Stimulated activated CD8-positive, alpha-beta memory T cell treated with anti-CD3 and anti-CD28 coated beads, Interleukin-12 subunit alpha, Interleukin-12 subunit beta, amount 100 ng/mL, for 1 hour (primary cell): ENCODE data around the gene PRAME.

Experiments
- DNase-seq: peaks from one replicate; pipeline ENCODE4 v3.0.0-alpha.2; 2020; ENCODE audit warnings: low read depth

Gene PRAME

DNA sequence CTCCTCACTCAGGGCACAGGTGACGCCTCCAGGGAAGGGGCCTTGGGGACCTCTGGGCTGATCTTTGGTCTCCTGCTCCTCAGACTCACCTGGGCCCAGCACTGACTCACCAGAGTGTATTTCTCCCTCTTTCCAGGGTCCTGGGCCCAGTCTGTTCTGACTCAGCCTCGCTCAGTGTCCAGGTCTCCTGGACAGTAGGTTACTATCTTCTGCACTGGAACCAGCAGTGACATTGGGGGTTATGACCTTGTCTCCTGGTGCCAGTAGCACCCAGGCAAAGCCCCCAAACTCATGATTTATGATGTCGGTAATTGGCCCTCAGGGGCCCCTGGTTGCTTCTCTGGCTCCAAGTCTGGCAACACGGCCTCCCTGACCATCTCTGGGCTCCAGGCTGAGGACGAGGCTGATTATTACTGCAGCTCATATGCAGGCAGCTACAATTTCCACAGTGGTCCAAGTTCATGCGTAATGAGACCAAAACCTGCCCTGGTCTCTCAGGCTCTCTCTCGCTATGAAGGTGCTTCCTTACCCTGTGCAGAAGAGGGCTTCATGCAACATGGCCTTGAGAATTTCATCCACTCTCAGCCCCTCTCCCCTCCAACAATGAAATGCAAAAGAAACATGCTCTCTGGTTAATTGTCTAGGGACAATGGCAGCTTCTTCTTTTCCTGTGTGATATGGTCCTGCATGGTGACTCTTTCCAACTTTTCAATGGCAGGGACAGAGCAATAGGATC, 21.0 kb upstream of the PRAME start:
- DNase-seq = no peak

DNA sequence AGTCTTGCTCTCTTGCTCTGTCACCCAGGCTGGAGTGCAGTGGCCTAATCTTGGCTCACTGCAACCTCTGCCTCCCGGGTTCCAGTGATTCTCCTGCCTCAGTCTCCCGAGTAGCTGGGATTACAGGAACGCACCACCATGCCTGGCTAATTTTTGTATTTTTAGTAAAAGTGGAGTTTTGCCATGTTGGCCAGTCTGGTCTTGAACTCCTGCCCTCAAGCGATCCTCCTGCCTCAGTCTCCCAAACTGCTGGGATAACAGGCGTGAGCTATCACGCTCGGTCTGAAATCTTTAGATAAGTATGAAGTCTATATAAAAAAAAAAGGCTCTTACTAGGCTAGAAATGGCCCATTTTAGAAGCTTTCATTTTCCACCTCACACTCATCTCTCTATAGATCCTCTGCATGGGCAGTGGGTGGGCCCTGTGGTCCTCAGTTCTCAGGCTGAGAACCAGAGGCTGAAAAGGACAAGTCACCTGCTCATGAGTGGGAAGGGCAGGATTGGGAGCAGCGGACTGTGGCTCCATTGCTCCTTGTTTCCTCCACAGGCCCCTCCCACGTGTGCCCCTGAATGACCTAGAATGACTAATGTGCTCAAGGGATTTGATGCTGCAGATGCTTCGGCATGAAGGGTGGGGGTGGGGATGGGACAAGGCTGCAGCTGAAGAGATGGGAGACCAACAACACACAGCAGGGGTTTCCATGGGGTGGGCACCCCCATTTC, 19.8 kb upstream of the PRAME start:
- DNase-seq = no peak

DNA sequence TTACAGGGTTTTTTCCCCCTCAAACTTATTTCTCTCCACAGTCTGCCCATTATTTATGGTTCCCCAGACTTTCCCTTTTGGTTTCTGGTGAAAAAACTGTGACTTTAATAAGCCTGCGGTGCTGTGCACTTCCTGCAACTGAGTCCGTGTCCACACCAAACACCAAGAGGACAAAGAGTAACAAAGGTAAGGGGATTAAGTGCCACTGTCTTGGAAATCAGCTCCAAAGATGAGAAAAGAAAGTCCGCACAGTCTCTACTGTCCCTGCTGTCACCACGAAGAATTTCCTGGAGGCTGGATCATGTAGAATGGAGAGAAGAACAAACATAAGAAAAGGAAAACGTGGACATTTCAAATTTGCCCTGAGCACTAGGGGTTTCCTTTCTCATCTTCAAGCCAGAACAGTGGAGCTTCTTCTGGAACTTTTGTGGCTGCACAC, 17.9 kb upstream of the PRAME start:
- no peak for DNase-seq

DNA sequence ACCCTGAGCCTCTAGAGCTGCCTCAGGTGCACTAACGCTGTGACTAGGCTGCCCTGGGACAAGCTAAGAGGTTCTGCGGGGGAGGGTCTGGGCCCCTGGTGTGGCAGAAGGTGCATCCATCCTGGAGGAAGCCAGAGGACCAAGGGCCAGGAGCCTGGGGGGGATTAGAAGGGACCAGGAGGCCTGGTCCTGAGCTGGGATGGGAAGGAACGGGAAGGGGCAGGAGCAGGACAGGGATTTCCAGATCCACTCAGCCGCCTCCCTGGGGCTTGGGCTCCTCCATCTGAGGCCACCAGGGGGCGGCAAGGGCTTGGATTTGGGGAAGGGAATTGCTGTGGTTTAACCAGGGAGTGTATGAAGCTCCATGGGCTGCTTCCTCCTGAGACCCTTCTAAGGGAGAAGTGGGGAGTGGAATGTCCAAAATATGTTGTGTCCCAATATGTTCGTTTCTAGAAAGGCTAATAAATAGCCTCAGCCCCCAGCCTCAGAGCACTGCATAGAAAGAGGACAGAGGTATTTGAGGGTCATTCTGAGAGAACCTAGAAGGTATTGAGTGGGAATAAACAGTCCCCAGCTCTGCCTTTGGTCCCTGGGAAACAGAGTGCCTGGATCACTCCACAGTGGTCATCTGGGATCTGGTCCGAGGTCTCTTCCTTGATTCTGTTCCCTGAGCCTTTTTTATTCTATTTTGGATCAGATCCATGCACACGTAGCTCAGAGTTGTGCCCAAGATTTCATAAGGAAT, 17.4 kb upstream of the PRAME start:
- DNase-seq = no peak

DNA sequence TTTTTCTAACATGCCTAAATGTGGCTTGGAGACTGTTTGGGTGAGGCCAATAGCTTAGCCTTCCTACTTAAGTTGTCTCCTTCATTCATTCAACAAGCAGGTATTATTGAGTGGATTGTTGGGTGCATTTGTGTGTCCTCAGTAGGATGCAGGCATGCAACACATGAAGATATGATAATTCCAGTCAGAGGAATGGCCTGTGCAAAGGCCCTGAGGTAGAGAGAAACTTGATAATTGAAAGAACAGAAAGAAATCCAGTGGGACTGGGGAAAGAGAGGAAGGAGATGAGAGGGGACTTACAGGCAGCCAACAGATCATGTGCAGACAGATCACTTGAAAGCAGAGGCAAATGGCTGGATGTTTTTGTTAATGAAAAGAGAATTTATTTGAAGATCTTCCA, 15.3 kb upstream of the PRAME start:
- DNase-seq = no peak

DNA sequence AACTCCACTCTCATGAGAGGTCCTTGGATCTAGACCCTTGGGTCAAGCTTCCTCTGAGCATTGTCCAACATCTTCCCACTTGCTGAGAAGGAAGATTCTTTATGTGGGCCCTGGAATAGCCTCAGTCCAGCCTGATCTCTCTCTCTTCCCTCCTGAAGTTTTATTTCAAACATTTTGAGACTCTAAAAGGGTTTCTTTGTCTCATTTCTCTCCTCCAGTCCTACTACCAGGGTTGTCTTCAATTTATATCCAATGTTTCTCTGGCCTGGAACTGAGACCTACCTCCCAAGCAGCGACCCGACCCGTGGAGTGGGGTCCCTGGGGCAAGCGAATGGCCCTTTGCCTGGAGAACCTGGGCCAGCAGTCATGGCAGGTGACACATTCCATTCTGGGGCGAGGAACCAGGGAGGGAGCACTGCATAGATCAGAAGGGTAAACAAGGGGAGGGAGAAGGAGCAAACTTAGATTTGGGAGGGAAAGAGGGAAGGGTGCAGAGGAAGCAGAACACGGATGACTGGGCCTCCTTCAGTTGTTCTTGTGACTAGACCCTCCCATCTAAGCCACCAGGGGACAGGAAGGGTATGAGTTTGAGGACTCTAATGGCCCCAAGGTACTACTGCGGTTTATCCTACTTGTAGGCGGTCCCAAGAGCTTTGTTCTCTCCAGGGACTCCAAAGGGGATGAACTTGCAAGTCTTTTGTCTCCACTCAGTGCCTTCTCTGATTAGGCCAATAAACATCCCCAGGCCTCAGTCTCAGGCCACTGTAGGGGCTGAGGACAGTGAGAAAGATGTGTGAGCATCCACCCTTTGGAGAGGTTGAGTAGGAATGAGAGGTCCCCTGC, 14.2 kb upstream of the PRAME start:
- no peak for DNase-seq

DNA sequence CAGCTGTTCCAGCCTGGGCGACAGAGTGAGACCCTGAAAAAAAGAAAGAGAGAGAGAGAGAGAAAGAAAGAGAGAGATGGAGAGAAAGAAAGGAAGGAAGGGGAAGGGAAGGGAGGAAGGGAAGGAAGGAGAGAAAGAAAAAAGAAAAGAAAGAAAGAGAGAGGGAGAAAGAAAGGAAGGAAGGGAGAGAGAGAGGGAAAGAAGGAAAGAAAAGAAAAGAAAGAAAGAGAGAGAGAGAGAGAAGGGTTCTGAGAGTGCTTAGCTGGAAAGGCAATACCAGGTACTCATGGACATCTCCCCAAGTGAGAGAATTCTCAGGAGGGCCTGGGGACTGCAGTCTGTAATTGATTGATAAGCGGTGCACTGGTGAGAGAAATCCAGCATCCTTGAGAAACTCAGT, 12.8 kb upstream of the PRAME start:
- DNase-seq = no peak

DNA sequence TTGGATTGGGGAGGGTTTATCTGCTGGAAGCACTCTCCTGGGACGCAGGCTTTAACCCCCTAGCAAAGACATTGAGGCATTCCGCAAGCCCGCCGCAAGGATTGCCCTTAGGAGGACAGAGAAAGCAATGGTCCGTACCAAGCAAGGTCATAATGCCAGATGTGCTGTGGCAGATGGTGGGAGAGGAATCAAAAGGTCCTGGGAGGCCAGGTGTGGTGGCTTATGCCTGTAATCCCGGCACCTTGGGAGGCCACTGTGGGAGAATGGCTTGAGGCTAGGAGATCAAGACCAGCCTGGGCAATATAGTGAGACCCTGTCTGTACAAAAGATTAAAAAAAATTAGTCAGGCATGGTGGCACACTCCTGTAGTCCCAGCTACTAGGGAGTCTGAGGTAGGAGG, 12.4 kb upstream of the PRAME start:
- no peak for DNase-seq

DNA sequence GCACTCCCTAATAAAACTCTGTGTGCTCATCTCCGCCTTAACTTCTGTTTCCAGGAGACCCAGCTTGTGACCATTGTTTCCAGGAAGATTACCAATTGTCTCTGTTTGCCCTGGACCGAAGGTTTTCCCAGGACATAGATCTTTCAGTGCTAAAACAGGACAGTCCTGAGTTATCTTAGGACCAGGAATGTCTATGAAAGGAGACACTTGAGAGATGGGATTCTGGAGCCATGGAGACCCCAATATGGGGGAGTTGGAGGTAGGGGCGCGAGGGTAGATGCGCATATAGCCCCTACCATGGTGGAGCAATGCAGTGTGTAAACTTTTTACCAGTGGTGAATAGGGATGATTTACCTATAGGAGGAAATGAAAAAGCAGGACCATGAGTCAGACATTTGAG, 10.2 kb upstream of the PRAME start:
- no peak for DNase-seq

DNA sequence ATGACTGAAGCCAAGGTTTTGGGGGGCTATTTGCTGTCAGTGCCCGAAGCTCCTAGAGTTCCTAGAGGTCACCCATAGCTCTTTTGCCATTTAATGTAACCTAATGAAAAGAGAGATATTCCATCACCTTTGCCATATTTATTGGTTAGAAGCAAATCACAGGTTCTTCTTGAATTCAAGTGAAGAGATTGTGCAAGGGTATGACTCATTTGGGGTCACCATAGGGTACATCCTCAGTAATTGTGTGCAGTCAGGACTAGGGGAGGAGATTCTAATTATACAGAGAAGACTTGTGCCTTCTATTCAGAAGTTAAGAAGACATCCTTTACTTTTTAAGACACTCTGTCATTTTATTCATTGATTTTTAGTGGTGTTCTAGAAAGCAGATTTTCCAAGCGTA, 6.9 kb upstream of the PRAME start:
- DNase-seq = no peak

DNA sequence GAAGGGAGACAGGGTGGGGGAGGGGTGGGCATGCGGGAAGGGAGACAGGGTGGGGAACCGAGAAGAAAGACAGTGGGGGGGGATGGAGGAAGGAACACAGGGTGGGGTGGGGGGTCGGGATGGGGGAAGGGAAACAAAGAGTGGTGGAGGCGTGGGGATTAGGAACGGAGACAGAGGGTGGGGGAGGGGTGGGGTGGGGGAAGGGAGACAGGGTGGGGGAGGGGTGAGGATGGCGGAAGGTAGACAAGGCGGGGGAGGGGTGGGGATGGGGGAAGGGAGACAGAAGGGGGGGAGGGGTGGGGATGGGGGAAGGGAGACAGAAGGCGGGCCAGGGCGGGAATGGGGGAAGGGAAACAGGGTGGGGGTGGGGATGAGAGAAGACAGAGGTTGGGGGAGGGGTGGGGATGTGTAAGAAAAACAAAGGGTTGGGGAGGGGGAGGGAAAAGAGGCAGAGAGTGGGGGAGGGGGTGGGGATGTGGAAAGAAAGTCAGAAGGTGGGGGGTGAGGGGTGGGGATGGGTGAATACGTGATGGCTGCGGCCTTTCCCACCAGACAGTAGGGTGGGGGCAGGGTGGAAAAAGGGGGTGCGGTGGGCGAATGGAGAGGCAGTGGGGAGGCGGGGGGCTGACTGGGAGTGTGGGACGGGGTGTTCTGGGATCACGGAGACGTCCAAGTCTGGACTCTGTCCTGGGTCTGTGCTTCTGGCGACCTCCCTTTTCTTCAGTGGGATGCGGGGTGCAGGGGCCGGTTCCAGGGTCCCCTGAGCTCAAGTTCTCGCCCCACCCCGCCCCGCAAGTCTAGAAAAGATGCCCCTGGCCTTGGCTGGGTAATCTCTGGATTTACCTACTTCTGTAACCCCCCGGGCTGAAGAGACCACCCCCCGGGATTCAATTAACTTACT, 744 bp downstream of the PRAME start:
- DNase-seq = no peak

DNA sequence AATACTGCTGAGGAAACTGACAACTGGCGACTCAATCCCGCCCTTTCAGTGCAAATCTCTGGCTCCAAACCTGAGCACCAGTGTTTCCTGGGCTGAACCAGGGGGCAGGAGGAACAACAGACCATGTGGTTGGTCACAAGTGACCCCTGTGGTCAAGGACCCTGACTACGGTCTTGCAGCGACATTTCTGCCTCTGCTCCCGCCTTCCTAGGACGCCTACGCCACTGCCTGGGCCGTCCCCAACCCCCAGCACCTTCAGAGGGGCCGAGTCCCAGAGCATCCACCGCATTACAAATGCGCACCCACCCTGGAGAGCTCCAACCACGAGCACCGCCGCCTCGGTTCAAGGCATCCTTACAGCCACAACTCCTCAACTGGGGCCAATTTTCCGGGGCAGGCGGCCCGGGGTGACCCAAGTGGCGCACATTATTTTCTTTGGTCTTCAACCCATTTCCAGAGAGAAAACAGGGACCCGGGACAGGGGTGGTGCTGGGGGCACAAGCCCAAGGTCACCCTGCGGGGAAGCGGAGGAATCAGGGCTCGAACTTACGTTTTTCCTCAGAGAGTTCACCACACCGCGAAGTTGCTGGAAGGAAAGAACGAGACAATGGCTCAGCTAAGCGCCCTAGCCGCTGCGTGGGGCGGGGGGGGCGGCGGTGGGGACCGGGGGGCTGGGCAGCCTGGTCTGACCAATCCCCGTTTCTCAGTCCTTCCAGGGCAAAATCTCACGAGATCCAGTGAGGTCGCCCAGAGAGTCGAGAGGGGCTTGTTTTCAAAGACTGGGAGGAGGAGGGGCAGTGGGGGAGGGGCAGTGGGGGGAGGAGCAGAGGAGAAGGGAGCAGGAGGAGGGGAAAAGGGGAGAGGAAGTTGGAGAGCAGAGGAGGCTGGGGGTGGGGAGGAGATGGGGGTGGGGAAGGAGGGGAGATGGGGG, 1.8 kb downstream of the PRAME start:
- no peak for DNase-seq

DNA sequence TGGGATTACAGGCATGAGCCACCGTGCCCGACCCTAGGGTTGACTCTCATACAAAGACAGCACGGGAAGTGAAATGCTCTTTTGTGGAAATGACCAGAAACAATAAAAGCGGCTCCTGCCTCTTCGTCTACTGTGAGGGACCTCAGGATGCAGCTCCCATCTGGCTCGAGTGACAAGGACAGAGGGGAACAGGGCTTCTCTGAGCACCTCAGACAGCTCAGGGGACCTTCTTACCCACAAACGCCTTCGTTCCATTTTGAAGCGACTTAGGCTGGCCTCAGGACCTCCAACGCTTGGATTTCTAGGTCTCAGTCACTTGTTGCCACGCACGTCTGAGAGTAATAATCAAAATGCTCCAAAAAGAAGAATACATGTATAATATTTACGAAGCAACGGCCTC, 2.5 kb downstream of the PRAME start:
- DNase-seq = no peak

DNA sequence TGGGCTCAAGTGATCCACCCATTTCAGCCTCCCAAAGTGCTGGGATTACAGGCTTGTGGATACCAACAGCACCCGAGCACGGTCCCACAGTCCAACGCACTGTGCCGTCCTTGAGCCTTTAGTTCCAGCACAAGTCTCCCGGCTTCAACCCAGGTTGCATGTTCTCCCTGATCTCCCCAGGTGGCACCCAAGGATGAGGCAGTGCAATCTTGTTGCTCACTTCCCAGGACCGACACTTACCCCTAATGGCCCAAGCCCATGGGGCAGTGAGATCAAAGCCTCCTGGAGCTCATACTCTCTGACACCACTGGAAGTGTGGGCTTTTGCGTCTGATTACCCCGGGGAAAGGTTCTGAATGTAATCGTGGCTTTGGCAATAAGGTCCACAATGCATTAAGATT, 3.5 kb downstream of the PRAME start:
- no peak for DNase-seq

DNA sequence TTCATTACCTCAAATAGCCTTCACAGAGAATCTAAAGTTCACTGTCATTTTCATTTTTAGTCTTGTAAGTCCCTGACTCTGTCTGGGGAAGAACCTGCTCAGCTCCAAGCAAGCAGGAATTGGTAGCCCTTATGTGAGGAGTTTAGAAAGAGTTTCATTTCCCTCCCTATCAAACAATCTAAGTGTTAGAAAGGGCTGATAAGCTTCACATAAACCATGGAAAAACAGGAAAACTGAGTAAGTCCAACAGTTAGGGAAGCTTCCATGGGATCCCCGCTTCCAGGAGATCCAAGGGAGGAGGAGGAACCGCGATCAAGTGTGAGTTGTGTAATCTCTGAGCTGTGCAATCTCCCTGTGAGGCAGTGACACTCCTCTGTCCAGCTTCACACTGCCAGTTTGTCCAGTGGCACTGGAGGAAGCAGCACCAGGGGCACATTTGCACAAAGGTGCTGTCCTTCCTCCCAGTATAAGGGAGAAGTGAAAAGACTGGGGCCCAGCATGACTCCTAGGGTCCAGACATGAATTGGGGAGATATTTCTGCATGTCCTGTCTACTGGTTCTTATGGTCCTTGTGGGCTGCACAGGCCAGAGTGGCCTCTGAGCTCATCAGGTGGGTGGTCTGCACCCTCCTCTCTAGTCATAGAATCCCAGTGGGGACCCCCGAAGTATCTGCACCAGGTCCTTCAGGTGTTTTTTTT, 4.3 kb downstream of the PRAME start:
- DNase-seq = no peak

DNA sequence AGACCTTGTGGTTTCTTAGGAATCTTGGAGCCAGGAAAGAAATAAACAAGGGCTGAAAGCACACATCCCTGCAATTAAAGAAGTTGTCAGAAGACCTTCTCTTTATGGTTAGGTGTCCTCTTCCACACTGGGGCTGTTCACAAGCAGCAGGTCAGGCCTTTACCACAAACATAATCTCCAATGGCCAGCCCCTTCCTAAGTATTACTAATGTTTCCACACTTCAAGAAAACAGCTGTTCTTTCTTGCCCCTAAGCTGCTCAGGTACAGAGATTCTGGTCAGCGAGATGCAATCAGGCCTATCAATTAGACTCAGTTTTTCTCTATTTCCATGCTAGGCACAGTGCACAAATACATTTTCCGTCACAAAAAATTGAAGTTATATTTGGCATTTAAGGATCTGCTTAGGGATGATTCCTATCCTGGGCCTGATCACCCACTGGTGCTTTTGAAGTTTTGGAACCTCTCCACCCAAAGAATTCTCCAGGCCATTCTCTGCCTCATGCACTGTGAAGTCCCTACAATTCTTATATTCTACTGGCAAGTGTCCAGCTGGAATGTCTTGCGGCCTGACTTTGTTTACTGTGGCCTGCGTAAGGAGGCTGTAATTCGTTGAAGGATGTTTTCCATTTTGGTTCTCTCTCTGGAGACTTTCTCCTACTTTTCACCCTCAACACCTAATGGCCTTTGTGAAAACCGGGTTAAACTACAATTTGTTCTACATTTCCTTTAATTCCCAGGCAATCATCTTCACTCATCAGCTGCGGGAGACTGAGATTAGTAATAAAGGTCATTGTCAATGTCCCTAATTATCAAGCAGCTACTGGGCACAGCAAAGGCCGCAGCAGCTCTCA, 5.1 kb downstream of the PRAME start:
- DNase-seq = no peak

DNA sequence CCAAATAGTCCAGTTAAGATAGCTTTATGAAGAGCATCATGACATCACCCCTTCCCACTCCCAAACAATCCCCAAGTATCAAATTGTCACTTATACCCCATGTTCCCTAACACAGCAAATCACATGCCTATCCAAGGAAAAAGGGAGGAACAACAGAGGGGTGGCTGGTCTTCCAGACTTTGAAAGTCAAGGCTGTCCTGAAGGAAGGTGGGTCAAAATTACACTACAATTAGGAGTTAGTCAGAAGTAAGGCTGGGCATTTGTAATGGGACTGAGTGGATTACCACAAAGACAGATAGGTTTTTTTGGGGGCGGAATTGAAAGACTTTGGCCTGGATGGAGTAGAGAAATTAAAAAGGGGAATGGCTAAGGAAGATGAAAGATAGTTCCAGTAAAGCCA, 5.9 kb downstream of the PRAME start:
- no peak for DNase-seq

DNA sequence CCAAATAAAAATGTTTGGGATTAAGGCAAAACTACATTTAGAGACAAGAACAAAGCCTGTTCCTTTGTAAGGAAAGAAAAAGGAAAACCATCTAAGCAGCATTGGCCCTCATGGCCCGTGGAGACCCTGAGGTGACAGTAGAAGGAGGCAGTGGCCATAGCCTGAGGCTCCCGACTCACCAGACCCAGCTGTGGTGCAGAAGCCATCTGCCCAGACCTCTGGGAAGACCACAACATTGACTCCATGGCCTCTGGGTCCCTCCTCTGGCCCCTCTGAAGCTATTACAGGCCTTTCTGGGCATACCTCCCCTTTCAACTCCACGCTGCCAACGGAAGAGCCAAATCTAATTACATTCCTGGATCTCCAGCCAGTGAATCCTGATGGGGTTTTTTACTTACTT, 6.4 kb downstream of the PRAME start:
- DNase-seq = no peak
